ENCODE measurements around the gene EBF3.
A peak's percentile ranks its signal among the peaks of the same experiment; 100 is the strongest.

DNA sequence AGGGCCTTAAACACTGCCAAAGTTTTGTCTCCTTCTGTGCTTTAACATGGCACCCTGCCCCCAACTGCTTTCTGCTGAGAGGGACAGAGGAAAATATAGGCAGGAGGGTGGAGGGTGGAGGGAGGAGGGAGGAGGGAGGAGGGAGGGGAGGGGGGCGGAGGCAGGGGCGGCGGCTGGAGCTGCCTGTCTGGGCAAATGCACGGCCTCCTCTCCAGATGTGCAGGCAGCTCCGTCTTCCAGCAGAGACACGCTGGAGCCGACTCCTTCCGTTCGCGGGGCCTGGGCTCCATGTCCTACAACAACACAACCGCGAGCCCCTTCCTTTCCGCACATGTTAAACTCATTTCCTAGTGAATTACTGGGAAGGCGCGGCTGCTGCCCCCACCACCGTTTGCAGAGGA, 14.2 kb downstream of the EBF3 start:
- TF ChIP-seq CTCF (IDR thresholded peaks at IDR 0.05 in 4 of 5, conservative IDR thresholded peaks at IDR 0.05 in 1 of 5) (no peak), POLR2A (IDR thresholded peaks at IDR 0.05) (peak in 1 of 2 donors; percentile 28)

Measured in gastrocnemius medialis (tissue), 4 donors.